ENCODE data around the gene CEP131.

The CEP131 gene

DNA sequence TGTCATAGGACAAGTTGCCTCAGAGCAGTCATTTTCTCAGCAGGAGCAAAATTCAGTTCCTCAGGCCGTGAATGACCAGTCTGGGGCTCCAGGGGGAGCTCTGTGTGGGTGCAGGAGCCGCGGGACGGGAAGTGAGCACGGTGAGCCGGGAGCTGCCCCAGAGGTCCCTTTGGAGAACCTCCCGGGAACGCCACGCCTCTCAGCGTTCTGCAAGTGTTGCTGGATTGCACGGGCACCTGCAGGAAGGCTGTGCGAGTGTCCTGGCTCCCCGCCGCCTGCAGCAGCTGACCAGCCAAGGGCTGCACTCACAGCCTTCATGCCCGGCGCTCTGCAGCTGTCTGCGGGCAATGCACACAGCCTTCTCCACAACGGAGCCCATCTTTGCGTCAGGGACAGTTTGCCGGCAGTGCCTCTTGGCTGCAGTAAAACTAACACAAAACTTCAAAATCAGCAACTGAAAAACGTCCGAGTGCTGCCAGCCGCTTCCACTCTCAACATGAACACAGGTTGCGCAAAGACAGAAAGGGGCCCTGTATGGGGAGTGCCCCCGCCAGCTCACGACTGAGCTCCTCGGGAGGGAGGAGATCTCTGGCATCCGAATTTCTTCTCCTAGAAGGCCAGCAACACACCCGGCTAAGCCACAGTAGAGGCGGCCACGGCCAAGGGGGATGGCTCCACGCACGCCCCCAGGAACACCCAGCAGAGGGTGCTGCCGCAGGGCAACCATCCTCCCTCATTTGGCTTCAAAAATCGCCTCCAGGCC, 32.4 kb upstream of the CEP131 start:
- TF ChIP-seq FOXP2 (optimal IDR thresholded peaks at IDR 0.05; ENCODE audit: borderline replicate concordance, extremely low read depth, extremely low read length, insufficient read depth): peak; percentile 23
- TF ChIP-seq, protein P1, sequence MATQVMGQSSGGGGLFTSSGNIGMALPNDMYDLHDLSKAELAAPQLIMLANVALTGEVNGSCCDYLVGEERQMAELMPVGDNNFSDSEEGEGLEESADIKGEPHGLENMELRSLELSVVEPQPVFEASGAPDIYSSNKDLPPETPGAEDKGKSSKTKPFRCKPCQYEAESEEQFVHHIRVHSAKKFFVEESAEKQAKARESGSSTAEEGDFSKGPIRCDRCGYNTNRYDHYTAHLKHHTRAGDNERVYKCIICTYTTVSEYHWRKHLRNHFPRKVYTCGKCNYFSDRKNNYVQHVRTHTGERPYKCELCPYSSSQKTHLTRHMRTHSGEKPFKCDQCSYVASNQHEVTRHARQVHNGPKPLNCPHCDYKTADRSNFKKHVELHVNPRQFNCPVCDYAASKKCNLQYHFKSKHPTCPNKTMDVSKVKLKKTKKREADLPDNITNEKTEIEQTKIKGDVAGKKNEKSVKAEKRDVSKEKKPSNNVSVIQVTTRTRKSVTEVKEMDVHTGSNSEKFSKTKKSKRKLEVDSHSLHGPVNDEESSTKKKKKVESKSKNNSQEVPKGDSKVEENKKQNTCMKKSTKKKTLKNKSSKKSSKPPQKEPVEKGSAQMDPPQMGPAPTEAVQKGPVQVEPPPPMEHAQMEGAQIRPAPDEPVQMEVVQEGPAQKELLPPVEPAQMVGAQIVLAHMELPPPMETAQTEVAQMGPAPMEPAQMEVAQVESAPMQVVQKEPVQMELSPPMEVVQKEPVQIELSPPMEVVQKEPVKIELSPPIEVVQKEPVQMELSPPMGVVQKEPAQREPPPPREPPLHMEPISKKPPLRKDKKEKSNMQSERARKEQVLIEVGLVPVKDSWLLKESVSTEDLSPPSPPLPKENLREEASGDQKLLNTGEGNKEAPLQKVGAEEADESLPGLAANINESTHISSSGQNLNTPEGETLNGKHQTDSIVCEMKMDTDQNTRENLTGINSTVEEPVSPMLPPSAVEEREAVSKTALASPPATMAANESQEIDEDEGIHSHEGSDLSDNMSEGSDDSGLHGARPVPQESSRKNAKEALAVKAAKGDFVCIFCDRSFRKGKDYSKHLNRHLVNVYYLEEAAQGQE (IDR thresholded peaks at IDR 0.05; ENCODE audit: insufficient read depth in 1 of 2, low read depth in 2 of 2, low read length in 2 of 2): no peak

DNA sequence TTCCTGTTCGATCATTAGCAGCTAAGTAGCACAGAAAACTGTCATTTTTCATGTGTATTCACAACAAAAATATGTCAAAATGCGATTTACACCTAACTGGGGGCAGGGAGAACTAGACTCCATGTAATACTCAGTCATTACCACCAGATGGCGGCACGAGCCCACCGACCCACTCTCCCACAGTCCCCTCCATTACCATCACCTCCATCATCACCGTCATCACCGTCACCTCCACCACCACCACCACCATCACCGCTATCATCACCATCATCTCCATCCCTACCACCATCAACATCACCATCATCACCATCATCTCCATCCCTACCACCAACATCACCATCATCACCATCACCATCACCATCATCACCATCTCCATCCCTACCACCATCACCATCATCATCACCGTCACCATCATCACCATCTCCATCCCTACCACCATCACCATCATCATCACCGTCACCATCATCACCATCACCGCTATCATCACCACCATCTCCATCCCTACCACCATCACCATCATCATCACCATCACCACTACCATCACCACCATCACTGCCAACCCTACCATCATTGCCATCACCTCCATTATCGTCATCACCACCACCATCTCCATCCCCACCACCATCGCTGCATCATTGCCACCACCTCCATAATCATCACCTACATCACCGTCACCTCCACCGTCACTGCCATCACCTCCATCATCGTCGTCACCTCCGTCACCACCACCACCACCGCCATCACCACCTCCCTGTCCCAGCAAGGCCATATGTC, 30.8 kb upstream of the CEP131 start:
- TF ChIP-seq, protein P1 (IDR thresholded peaks at IDR 0.05; ENCODE audit: insufficient read depth in 1 of 2, low read depth in 2 of 2, low read length in 2 of 2): no peak
- TF ChIP-seq FOXP2 (optimal IDR thresholded peaks at IDR 0.05; ENCODE audit: borderline replicate concordance, extremely low read depth, extremely low read length, insufficient read depth) (no peak), SIN3A (IDR thresholded peaks at IDR 0.05; ENCODE audit: borderline replicate concordance, insufficient read depth, low read length) (no peak), POLR2AphosphoS5 (IDR thresholded peaks at IDR 0.05; ENCODE audit: low read depth, low read length) (no peak), TAF1 (IDR thresholded peaks at IDR 0.05; ENCODE audit: borderline replicate concordance, insufficient read depth, low read length) (no peak)

DNA sequence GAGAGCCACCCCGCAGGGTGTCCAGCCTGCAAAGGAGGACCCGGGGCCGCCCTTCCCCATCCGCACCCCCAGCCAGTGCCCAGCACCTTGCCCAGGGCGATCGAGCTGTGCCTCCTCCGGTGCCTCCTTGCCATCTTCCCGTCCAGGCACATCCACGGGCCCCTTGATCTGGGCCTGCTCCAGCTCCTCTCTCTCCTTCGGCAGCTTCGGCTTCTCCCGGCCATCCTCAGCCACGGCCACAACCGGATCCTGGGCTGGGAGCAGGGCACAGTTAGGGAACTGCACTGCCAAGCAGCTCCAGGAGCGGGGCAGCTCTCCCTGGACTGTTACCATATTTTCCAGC, 30.2 kb upstream of the CEP131 start:
- TF ChIP-seq TAF1 (IDR thresholded peaks at IDR 0.05; ENCODE audit: borderline replicate concordance, insufficient read depth, low read length) (no peak), POLR2AphosphoS5 (IDR thresholded peaks at IDR 0.05; ENCODE audit: low read depth, low read length) (no peak), SIN3A (IDR thresholded peaks at IDR 0.05; ENCODE audit: borderline replicate concordance, insufficient read depth, low read length) (no peak), FOXP2 (optimal IDR thresholded peaks at IDR 0.05; ENCODE audit: borderline replicate concordance, extremely low read depth, extremely low read length, insufficient read depth) (no peak)
- TF ChIP-seq, protein P1 (IDR thresholded peaks at IDR 0.05; ENCODE audit: insufficient read depth in 1 of 2, low read depth in 2 of 2, low read length in 2 of 2): no peak

DNA sequence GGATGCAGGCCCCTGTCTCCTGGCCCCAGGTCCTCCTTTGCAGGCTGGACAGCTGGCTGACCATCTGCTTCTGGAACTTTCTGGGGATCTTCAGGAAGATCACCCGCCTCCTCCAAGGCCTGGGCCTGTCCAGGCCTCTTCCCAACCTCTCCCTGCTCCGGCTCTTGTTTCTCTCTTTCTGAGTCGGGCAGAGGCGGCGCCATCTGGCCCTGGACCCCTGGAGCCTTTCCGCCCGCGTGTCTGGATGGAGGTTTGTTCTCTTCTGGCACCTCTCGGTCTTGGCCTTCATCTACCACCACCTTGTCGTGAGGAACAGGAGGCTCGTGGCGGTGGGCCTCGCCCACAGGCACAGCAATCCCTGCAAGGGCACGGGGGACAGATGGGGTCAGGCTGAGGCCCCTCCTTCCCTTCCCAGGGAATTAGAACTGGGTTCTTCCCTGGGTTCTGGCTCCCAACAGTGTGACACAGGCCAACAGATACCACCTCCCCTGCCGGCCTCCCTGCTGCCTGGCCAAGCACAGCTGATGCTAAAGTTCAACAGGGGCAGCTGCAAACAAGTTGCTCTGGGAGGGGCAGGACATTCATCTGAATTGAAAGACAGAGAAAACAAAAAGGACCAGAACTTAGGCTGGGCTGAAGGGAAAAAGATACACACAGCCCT, 29.7 kb upstream of the CEP131 start:
- no peak for TF ChIP-seq SIN3A (IDR thresholded peaks at IDR 0.05; ENCODE audit: borderline replicate concordance, insufficient read depth, low read length)
- TF ChIP-seq, protein P1 (IDR thresholded peaks at IDR 0.05; ENCODE audit: insufficient read depth in 1 of 2, low read depth in 2 of 2, low read length in 2 of 2): no peak
- no peak for TF ChIP-seq FOXP2 (optimal IDR thresholded peaks at IDR 0.05; ENCODE audit: borderline replicate concordance, extremely low read depth, extremely low read length, insufficient read depth)
- TF ChIP-seq POLR2AphosphoS5 (IDR thresholded peaks at IDR 0.05; ENCODE audit: low read depth, low read length): no peak
- TF ChIP-seq TAF1 (IDR thresholded peaks at IDR 0.05; ENCODE audit: borderline replicate concordance, insufficient read depth, low read length): no peak

Measured in PFSK-1 (cell line).